GM18520 (cell line): ENCODE results near the gene ERBB4.
"Not testable (repeated sequence)": the region's sequence is repeated elsewhere in the genome, so short reads cannot be mapped to it uniquely, and the experiment has no call there.

Source experiments
- ATAC-seq: cut with Tn5 transposase; IDR thresholded peaks from one replicate; pipeline ENCODE4 v1.9.1; 2021; ENCODE audit not compliant: unreplicated experiment

Gene ERBB4

GRCh38 chr2:212528106-212528856, 10.3 kb downstream of the ERBB4 start:
- no peak for ATAC-seq

- ATAC-seq = no peak
Observed at GRCh38 chr2:212526059-212526458, 12.5 kb downstream of the ERBB4 start.

- no peak for ATAC-seq
Observed at GRCh38 chr2:212523756-212524155, 14.8 kb downstream of the ERBB4 start.

GRCh38 chr2:212520340-212520739, 18.3 kb downstream of the ERBB4 start:
- no peak for ATAC-seq

GRCh38 chr2:212517693-212518092, 20.9 kb downstream of the ERBB4 start:
- ATAC-seq = no peak

GRCh38 chr2:212505586-212505985, 33.0 kb downstream of the ERBB4 start:
- ATAC-seq = peak; percentile 75

- ATAC-seq = no peak
Observed at GRCh38 chr2:212495046-212495445, 43.6 kb downstream of the ERBB4 start.

- no peak for ATAC-seq
Observed at GRCh38 chr2:212494418-212495020, 44.1 kb downstream of the ERBB4 start.

- peak; percentile 55 for ATAC-seq
Observed at GRCh38 chr2:212489719-212490346, 48.8 kb downstream of the ERBB4 start.

GRCh38 chr2:212488611-212489010, 50.0 kb downstream of the ERBB4 start:
- no peak for ATAC-seq

GRCh38 chr2:212484563-212485080, 54.0 kb downstream of the ERBB4 start:
- no peak for ATAC-seq

- ATAC-seq = no peak
Observed at GRCh38 chr2:212480447-212480846, 58.2 kb downstream of the ERBB4 start.

GRCh38 chr2:212477571-212477970, 61.0 kb downstream of the ERBB4 start:
- no peak for ATAC-seq

GRCh38 chr2:212473211-212473610, 65.4 kb downstream of the ERBB4 start:
- ATAC-seq = no peak

GRCh38 chr2:212467551-212467950, 71.1 kb downstream of the ERBB4 start:
- ATAC-seq = not testable (repeated sequence)

GRCh38 chr2:212465456-212465855, 73.1 kb downstream of the ERBB4 start:
- ATAC-seq = no peak

- ATAC-seq = not testable (repeated sequence)
Observed at GRCh38 chr2:212461708-212462107, 76.9 kb downstream of the ERBB4 start.

GRCh38 chr2:212454149-212454548, 84.5 kb downstream of the ERBB4 start:
- ATAC-seq = no peak

GRCh38 chr2:212451786-212452231, 86.8 kb downstream of the ERBB4 start:
- ATAC-seq = no peak

GRCh38 chr2:212448698-212449097, 89.9 kb downstream of the ERBB4 start:
- ATAC-seq = no peak

- ATAC-seq = no peak
Observed at GRCh38 chr2:212441821-212442220, 96.8 kb downstream of the ERBB4 start.

- ATAC-seq = no peak
Observed at GRCh38 chr2:212441141-212441540, 97.5 kb downstream of the ERBB4 start.
